Peyer's patch (tissue), 4 donors: Measurements from ENCODE around the gene KRTAP4-2. TPM values are rescaled to one million over a fixed set of nuclear protein-coding genes. Genes with fewer than 3 reads are reported as not detected.
"Not testable (repeated sequence)": the region's sequence is repeated elsewhere in the genome, so short reads cannot be mapped to it uniquely, and the experiment has no call there.

Experiments
- DNase-seq, 3 donors: peaks; one replicate each; pipeline ENCODE4 v3.0.0-alpha.2; 2017 to 2019
- H3K27ac ChIP-seq, 4 donors: fragments of 200-600 bp; sonication (generic); one replicate each; pipeline ENCODE4 v1.5.1; 2016 to 2019
- H3K27me3 ChIP-seq, 2 donors: fragments of 200-600 bp; sonication (generic); one replicate each; pipeline ENCODE4 v1.5.1; 2019
- H3K36me3 ChIP-seq, 3 donors: fragments of 200-600 bp; sonication (generic); one replicate each; pipeline ENCODE4 v1.5.1; 2016 to 2019
- H3K4me1 ChIP-seq, 4 donors: fragments of 200-600 bp; sonication (generic); one replicate each; pipeline ENCODE4 v1.5.1; 2016 to 2019
- H3K4me3 ChIP-seq, 4 donors: fragments of 200-600 bp; sonication (generic); 1 replicate in 3 of 4; 2 replicates in 1 of 4; pipeline ENCODE4 v1.5.1; 2016 to 2019; ENCODE audit warnings: mild to moderate bottlenecking in 1 of 4
- H3K9me3 ChIP-seq, 4 donors: fragments of 200-600 bp; sonication (generic); one replicate each; pipeline ENCODE4 v1.5.1; 2016 to 2019; ENCODE audit warnings: mild to moderate bottlenecking in 1 of 4
- POLR2A ChIP-seq, 2 donors: fragments of 450-650 bp; IDR thresholded peaks; one replicate each; pipeline ENCODE4 v1.5.1; 2017; ENCODE audit warnings: antibody characterized with exemption in 2 of 2, mild to moderate bottlenecking in 2 of 2, moderate library complexity in 2 of 2
- total RNA-seq, 4 donors: library from RNA; depleted of rRNA; stranded (reverse); fragments of >200 nt; gene quantifications; one replicate each; pipeline ENCODE4 v1.1.0, GENCODE V29; 2016
- TF ChIP-seq, protein P1 (sequence below), 6 experiments: fragments of 450-650 bp in 4 of 6; fragments of 200-600 bp in 2 of 6; sonication (generic) in 1 of 6; IDR thresholded peaks; one replicate each; pipeline ENCODE4 v1.5.1; 2017 to 2019; ENCODE audit warnings: antibody characterized with exemption in 6 of 6, mild to moderate bottlenecking in 3 of 6, moderate library complexity in 1 of 6

KRTAP4-2 gene
- total RNA-seq, 4 donors from 2014 or later, result not detected

DNA sequence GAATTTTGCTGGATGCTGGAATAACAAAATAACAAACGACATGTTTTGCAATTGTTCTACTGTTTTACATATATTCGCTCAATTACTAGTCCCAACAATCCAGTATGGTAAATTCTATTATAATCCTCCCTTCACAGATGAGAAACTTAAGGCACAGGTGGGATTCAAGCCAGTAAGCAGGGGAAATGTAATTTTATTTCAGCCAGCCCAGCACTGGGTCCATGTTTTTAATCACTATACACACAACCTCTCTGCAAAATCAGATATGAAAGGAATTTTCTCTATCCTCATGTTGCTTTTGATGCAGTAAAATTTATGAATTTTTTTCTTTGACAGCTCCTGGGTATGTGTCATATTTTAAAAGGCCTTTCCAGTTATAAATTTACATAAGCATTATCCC, 32.8 kb downstream of the KRTAP4-2 start:
- H3K4me3 ChIP-seq, result no peak overlapping the region
- no peak for DNase-seq
- no peaks in the 10 kb centered on the region for H3K27me3 ChIP-seq
- H3K4me1 ChIP-seq, result no peaks in the 10 kb centered on the region
- peaks cover 0 to 5% (median 1%) of the 10 kb centered on the region in 4 donors for H3K9me3 ChIP-seq
- no peaks in the 10 kb centered on the region for H3K36me3 ChIP-seq
- TF ChIP-seq POLR2A (IDR thresholded peaks at IDR 0.05), result no peak
- TF ChIP-seq, protein P1, sequence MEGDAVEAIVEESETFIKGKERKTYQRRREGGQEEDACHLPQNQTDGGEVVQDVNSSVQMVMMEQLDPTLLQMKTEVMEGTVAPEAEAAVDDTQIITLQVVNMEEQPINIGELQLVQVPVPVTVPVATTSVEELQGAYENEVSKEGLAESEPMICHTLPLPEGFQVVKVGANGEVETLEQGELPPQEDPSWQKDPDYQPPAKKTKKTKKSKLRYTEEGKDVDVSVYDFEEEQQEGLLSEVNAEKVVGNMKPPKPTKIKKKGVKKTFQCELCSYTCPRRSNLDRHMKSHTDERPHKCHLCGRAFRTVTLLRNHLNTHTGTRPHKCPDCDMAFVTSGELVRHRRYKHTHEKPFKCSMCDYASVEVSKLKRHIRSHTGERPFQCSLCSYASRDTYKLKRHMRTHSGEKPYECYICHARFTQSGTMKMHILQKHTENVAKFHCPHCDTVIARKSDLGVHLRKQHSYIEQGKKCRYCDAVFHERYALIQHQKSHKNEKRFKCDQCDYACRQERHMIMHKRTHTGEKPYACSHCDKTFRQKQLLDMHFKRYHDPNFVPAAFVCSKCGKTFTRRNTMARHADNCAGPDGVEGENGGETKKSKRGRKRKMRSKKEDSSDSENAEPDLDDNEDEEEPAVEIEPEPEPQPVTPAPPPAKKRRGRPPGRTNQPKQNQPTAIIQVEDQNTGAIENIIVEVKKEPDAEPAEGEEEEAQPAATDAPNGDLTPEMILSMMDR (IDR thresholded peaks at IDR 0.05), result no peak
- no peak overlapping the region for H3K27ac ChIP-seq

DNA sequence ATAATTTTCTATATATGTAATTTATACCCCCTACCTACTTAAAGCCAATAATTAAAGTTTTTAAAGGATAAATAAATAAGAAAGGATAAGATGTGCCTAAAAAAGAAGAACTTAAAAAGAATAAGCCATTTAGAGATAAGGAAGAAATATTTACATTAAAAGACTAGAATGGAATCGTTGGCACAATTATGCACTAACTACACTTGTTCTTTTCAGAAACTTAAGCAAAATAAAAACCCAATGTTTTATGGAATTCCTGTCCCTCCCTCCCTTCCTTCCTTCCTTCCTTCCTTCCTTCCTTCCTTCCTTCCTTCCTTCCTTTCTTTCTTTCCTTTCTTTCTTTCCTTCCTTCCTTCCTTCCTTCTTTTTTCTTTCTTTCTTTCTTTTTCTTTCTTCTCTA, 33.2 kb downstream of the KRTAP4-2 start:
- Histone ChIP-seq H3K4me1 (no peaks in the 10 kb centered on the region), H3K27ac (no peak overlapping the region), H3K36me3 (no peaks in the 10 kb centered on the region), H3K9me3 (peaks cover 0 to 9% (median 1%) of the 10 kb centered on the region in 4 donors), H3K27me3 (no peaks in the 10 kb centered on the region), H3K4me3 (no peak overlapping the region)
- TF ChIP-seq, protein P1 (IDR thresholded peaks at IDR 0.05), result no peak
- TF ChIP-seq POLR2A (IDR thresholded peaks at IDR 0.05), result no peak
- no peak for DNase-seq

DNA sequence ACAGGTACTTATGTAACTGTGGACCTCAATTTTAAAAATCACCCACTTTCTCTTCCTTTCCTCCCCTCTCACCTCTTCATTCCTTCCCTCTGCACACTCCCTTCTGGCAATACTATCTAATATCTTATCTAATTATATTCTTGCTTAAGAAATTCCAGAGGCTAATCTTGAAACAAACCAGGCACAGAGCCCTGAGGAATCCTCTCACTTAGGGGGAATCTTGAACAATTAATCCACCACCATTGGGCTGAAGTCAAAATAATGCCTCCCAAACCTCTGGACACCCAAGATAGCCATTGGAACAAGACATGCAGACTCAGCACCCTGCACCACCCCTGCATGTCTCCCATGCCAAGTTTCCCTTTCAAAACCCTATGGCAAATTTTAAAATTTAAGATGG, 36.7 kb downstream of the KRTAP4-2 start:
- Histone ChIP-seq H3K27ac (no peak overlapping the region), H3K4me3 (no peak overlapping the region), H3K36me3 (no peaks in the 10 kb centered on the region), H3K4me1 (no peaks in the 10 kb centered on the region), H3K9me3 (peaks cover 0 to 9% (median 1%) of the 10 kb centered on the region in 4 donors), H3K27me3 (no peaks in the 10 kb centered on the region)
- TF ChIP-seq, protein P1 (IDR thresholded peaks at IDR 0.05), result no peak
- TF ChIP-seq POLR2A (IDR thresholded peaks at IDR 0.05), result no peak
- no peak for DNase-seq

DNA sequence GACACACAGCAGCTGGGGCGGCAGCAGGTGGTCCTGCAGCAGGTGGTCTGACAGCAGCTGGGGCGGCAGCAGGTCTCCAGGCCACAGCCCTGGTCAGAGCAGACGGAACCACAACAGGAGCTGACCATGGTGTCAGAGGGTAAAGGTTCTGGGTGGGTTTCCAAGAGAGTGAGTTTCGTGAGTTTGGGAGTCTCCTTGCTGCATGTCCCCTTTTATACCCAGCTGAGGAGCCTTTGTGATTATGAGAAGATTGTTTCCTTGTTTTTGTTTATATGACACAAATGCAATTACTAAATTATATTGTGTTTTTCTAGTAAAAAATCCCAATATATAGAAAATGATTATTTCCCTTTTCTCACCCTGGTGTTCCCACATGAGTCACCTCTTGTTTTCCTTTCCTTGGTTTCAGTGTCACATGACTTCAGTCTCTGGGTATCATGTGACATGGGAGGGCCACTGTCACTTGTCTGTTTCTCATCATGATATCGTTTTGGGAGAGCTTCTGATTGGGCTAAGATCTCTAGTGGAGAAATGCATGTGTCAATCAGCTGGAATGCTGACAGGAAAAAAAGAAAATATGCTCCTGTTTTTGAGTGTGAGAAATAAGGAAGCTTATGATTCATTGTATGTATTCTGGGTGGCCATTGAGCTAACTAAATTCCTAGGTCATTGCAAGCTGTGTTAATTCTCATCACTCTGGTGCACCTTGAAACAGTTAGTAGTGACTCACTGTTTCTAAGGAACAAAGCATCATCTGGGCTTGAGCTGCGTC, 37.5 kb downstream of the KRTAP4-2 start, which contains the start of gene KRTAP4-6:
Gene KRTAP4-6 (minus strand): TSS at position 185 of the 772 bp plus-strand sequence. CDS start 57 bp downstream, at position 128.
- Histone ChIP-seq H3K27me3 (no peaks in the 10 kb centered on the region), H3K9me3 (peaks cover 0 to 9% (median 1%) of the 10 kb centered on the region in 4 donors), H3K4me1 (no peaks in the 10 kb centered on the region), H3K36me3 (no peaks in the 10 kb centered on the region), H3K27ac (no peak within 1 kb of the TSS), H3K4me3 (no peak within 1 kb of the TSS)
- DNase-seq, result no peak
- no peak for TF ChIP-seq POLR2A (IDR thresholded peaks at IDR 0.05)
- TF ChIP-seq, protein P1 (IDR thresholded peaks at IDR 0.05), result no peak

DNA sequence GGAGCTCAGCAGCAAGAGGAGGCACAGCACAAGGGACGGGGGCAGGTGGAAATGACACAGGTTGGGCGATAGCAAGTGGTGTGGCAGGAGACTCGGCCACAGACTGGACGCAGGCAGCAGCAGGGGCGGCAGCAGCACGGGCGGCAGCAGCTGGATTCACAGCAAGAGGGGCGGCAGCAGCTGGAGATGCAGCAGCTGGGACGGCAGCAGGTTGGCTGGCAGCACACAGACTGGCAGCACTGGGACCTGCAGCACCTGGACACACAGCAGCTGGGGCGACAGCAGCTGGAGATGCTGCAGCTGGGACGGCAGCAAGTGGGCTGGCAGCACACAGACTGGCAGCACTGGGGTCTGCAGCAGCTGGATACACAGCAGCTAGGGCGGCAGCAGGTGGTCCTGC, 38.2 kb downstream of the KRTAP4-2 start:
- H3K4me1 ChIP-seq, H3K27me3 ChIP-seq, DNase-seq, H3K27ac ChIP-seq, H3K4me3 ChIP-seq, H3K36me3 ChIP-seq, H3K9me3 ChIP-seq: not testable (repeated sequence)

DNA sequence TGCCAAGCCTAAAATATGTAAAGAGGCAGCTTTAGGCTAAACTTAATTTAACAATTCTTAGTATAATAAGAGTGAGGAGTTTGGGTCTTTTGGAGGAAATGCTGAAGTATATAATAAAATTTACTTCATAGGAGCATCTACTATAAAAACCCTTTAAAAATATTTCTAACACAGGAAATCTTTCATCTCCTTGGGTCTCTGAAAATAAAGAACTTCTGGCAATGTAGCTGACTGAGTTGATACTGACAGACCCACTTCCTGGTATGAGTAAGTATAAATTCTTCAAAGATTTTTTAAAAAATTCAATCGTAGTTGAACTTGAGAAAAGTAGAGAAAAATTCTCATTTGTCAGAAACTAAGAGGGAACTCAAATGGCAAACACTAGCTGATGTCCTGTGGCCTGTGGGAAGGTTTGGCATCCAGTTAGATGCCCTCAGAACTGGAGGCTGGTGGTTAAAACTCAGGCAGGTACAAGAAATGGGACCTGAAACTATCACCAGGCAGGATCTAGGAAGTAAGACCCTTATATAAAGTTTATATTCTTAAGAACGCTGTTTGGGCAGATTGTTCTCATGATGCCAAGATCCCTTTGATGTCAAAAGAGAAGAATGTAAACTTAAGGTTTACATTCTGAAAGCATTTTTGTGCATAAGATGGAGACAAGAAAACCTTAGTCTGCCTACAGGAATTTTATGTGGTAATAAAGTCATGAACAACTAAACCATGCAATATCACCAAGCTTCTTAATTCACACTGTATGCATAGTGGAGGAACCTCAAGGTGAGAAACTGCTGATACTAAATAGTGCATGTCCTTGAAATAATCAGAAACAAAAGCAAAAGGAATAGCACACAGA, 43.9 kb downstream of the KRTAP4-2 start:
- DNase-seq, result no peak
- Histone ChIP-seq H3K9me3 (no peaks in the 10 kb centered on the region), H3K4me3 (no peak overlapping the region), H3K4me1 (no peaks in the 10 kb centered on the region), H3K27me3 (no peaks in the 10 kb centered on the region), H3K27ac (no peak overlapping the region), H3K36me3 (no peaks in the 10 kb centered on the region)
- TF ChIP-seq, protein P1 (IDR thresholded peaks at IDR 0.05), result no peak
- no peak for TF ChIP-seq POLR2A (IDR thresholded peaks at IDR 0.05)
